Epithelial cell of esophagus (primary cell): ENCODE measurements around the gene KRT13.

Source experiments
- DNase-seq: peaks from one replicate; pipeline ENCODE4 v3.0.0; 2010; ENCODE audit warnings: low read depth
- H3K4me3 ChIP-seq: 2 replicates; pipeline ENCODE4 v1.5.1; 2011; ENCODE audit warnings: mild to moderate bottlenecking, low read length, control low read depth
- TF ChIP-seq, protein P1 (sequence below): IDR thresholded peaks from 2 replicates; pipeline ENCODE4 v1.5.1; 2011; ENCODE audit warnings: low read depth, mild to moderate bottlenecking, low read length, control low read depth, inconsistent platforms; ENCODE audit not compliant: insufficient read depth; ENCODE audit errors: missing control alignments

The KRT13 gene

DNA sequence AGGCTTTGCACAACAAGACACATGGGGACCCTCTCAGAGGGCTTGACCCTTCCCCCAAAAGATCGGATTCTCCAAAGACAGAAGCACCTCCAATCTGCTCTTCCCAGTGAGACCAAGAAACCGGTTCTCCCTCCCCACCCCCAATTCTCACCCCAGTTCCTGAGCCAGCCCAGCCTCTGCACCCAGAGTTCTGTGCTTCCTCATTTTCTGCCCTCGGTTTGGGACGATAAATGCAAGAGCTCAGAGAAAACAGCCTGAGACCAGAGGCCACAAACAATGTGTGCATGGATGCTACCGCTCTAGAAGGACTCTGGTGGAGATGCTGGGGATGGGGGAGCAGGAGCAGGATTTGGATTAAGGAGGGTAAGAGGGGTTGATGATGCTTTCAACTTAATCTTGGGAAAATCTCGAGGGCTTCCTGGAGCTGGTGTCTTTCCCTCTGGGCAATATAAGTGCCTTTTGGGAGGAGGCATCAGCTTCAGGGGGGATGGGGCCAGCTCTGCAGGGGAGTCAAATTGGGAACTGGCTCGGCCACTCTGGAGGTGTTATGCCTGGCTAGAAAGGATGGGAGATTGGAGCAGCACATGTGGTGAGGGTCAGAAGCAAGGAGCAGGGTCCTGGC is 7.2 kb upstream of the KRT13 start:
- no peak for DNase-seq
- H3K4me3 ChIP-seq = no peak overlapping the region
- TF ChIP-seq, protein P1, sequence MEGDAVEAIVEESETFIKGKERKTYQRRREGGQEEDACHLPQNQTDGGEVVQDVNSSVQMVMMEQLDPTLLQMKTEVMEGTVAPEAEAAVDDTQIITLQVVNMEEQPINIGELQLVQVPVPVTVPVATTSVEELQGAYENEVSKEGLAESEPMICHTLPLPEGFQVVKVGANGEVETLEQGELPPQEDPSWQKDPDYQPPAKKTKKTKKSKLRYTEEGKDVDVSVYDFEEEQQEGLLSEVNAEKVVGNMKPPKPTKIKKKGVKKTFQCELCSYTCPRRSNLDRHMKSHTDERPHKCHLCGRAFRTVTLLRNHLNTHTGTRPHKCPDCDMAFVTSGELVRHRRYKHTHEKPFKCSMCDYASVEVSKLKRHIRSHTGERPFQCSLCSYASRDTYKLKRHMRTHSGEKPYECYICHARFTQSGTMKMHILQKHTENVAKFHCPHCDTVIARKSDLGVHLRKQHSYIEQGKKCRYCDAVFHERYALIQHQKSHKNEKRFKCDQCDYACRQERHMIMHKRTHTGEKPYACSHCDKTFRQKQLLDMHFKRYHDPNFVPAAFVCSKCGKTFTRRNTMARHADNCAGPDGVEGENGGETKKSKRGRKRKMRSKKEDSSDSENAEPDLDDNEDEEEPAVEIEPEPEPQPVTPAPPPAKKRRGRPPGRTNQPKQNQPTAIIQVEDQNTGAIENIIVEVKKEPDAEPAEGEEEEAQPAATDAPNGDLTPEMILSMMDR = no peak

DNA sequence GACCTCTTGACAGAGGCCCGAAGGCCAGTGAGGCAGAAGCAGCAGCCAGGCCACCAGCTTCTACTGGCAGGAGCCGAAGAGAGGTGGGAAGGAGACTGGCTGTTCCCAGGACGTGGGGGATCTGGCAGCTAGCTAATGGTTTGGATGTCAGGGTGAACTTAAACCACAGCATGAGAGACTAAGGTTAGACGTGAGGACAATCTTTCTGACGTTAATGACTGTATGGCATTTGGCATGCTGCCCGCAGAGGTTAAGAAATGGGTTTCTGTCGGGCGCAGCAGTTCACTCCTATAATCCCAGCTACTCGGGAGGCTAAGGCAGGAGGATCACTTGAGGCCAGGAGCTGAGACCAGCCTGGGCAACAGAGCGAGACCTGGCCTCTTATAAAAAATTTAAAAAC is 6.3 kb upstream of the KRT13 start:
- H3K4me3 ChIP-seq = no peak overlapping the region
- DNase-seq = no peak
- TF ChIP-seq, protein P1 = no peak

DNA sequence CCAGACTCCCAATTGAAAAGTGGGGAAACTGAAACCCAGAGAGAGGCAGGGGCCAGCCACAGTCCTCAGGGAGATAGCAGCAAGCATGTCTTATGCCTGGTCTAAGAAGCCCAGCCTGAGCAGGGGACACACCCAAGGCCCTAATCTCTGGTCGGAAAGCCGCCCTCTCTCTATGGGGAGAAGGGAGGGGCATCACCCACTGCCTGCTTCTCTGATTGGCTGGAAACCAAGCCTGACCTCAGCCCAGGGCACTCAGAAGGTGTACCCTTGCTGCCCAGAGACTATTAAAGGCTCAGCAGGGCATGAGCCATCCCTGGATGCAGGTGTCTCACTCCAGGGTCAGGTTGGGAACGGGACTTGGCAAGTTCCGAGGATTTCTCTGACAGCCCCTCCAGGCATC is 5.7 kb upstream of the KRT13 start:
- H3K4me3 ChIP-seq = no peak overlapping the region
- no peak for DNase-seq
- TF ChIP-seq, protein P1 = no peak

DNA sequence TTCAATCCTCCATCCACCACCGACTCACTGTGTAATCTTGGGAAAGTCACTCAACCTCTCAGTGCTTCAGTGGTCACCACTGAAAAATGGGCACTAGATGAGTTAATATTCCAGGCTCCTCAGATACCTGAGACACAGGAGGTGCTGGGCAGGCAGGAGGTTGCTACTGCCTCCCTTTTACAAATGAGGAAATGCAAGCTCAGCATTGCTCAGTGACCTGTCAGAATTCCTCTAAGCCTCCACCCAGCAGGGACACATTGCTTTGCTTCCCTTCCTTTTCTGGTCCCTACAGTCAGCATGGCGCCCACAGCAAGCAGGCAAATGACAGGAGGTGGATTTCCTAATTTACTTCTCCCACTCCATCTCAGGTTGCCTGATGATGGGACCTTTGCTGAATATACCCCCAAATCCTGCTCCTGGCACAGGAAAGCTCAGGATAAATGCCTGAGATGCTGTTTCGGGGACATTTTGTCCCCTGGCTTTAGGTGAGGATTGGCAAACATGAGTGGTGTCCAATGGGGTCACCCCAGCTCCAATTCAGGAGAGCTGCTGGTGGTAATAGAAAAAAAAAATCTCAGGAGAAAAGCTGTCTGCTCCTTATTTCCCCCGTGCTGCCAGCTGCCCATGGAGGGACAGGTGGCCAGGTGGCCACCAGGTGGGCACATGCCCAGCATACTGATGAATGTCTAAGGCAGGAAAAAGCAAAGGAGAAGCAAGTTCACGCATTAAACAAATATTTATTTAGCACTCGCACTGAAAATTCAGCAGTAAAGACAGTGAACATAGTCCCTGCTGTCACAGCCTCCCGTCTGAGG is 5.0 kb upstream of the KRT13 start:
- TF ChIP-seq, protein P1 = no peak
- DNase-seq = peak; percentile 56
- H3K4me3 ChIP-seq = no peak overlapping the region

DNA sequence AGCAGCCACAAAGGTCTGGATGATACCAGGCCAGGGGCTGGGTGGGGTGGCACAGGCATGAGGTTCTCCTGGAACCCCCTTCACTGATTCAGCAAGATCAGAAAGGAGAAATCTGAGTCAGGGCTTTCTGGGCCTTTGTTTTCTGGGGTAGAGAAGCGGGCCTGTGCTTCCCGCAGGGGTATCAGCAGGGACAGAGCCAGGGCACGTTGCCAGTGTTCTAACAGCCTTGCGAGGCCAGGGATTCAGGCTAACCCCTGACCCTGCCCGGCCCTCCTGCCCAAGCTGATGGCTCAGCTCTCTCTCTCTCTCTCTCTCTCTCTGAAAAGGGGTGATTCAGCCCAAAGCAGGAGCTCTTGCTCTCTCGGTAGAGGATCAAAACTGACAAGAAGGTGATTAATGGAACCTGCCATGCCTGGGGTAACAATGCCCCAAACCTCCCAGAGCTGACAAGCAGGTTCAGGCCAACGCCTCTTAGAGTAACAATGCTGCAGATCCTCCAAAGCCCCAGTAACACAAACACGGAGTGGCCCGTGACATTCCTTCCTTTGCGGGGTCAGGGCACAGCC is 2.0 kb upstream of the KRT13 start:
- peak; percentile 88 for DNase-seq
- no peak overlapping the region for H3K4me3 ChIP-seq
- TF ChIP-seq, protein P1 = no peak

DNA sequence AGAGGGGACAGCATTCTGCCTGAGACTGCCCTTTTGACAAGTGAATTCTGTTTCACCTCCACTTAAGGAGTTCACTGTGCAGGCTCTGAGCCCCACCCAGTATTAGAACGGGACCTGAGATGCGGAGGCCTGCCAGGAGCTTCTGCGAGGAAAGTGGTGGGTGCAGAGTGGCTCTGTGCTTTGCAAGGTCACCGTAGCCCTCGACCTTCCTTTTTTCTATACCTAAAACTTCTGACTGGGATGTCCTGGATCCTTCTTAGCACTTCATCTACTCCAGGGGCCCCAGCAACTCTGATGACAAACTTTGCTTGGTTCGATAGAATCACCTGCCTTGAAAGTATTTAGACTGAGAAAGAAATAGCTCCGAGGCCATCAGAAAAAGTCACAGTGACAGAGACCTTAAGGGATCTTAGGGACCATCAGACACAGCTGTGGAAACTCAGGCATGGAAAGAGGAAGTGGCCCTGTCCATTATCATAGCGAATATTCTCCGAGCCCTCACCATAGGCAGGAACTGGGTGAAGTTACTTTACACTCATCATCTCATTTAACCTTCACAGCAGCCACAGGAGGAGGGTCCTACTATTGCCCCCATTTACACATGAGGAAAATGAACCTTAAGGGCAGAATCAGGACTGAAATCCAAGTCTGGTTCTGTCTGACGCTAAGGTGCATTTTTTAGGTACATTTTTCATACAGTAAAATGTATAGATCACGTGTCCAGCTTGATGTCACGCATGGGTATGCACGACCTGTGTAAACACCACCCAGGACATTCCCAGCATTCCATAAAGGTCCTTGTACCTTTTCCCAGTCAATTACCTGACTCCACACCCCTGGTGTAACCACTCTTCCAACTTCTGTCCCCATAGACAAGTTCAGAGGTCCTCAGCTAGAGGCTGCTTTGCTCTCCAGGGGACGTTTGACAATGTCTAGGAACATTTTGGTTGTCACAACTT is 676 bp upstream of the KRT13 start:
- TF ChIP-seq, protein P1 = no peak
- H3K4me3 ChIP-seq = no peak overlapping the region
- DNase-seq = no peak
